KMS-11 (cell line): ENCODE measurements around the gene CAMK4.

ENCODE experiments used
- H2AFZ ChIP-seq: fragments of 200-600 bp; sonication (generic); 2 replicates; pipeline ENCODE4 v1.6.1; 2016; ENCODE audit warnings: antibody characterized with exemption, mixed run types, low read depth
- H3K27ac ChIP-seq: fragments of 200-600 bp; sonication (generic); 2 replicates; pipeline ENCODE4 v1.6.1; 2016; ENCODE audit warnings: mild to moderate bottlenecking, mixed run types
- H3K27me3 ChIP-seq: fragments of 200-600 bp; sonication (generic); 2 replicates; pipeline ENCODE4 v1.6.1; 2017; ENCODE audit warnings: mild to moderate bottlenecking, low read depth, mixed run types, moderate library complexity; ENCODE audit not compliant: insufficient read depth
- H3K36me3 ChIP-seq: fragments of 200-600 bp; sonication (generic); 2 replicates; pipeline ENCODE4 v1.6.1; 2017; ENCODE audit warnings: mild to moderate bottlenecking, mixed run types; ENCODE audit not compliant: insufficient read depth
- H3K4me1 ChIP-seq: fragments of 200-600 bp; sonication (generic); 2 replicates; pipeline ENCODE4 v1.6.1; 2016; ENCODE audit warnings: mild to moderate bottlenecking, low read depth, mixed run types; ENCODE audit not compliant: poor library complexity, severe bottlenecking
- H3K4me2 ChIP-seq: fragments of 200-600 bp; sonication (generic); 2 replicates; pipeline ENCODE4 v1.7.0; 2016; ENCODE audit warnings: mild to moderate bottlenecking, mixed run types
- H3K4me3 ChIP-seq: fragments of 200-600 bp; sonication (generic); IDR thresholded peaks from 2 replicates; pipeline ENCODE4 v1.6.1; 2017; ENCODE audit warnings: low read depth, low read length, mixed read lengths; ENCODE audit not compliant: insufficient read depth
- H3K79me2 ChIP-seq: fragments of 200-600 bp; sonication (generic); 2 replicates; pipeline ENCODE4 v1.6.1; 2016; ENCODE audit warnings: low read depth, mixed run types; ENCODE audit not compliant: insufficient read depth
- H3K9ac ChIP-seq: fragments of 200-600 bp; sonication (generic); 2 replicates; pipeline ENCODE4 v1.6.1; 2016; ENCODE audit warnings: mild to moderate bottlenecking, mixed run types
- H4K20me1 ChIP-seq: fragments of 200-600 bp; sonication (generic); 2 replicates; pipeline ENCODE4 v1.6.1; 2016; ENCODE audit warnings: mild to moderate bottlenecking, mixed run types; ENCODE audit not compliant: insufficient read depth
- TF ChIP-seq, protein P1 (sequence below): fragments of 200-600 bp; sonication (generic); conservative IDR thresholded peaks from 2 replicates; pipeline ENCODE4 v1.6.1; 2017; ENCODE audit warnings: low read depth, mild to moderate bottlenecking, antibody characterized with exemption, low read length, moderate library complexity, mixed read lengths

CAMK4 gene

DNA sequence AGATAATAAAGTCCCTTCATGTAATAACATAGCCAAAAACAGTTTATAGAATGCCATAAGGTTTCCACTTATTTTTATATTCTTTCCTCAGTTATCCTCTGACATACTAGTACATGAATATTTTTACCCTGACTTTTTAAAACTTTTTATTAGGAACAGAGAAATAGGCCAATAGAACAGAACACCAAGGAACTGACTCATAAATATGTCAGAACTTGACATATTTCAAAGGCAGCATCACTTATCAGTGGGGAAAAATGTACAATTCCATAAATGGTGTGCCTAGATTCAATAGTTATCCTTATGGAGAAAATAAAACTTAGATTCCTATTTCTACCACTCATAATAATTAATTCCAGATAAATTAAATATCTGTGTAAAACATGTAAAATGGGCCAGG, 278.8 kb downstream of the CAMK4 start:
- TF ChIP-seq, protein P1, sequence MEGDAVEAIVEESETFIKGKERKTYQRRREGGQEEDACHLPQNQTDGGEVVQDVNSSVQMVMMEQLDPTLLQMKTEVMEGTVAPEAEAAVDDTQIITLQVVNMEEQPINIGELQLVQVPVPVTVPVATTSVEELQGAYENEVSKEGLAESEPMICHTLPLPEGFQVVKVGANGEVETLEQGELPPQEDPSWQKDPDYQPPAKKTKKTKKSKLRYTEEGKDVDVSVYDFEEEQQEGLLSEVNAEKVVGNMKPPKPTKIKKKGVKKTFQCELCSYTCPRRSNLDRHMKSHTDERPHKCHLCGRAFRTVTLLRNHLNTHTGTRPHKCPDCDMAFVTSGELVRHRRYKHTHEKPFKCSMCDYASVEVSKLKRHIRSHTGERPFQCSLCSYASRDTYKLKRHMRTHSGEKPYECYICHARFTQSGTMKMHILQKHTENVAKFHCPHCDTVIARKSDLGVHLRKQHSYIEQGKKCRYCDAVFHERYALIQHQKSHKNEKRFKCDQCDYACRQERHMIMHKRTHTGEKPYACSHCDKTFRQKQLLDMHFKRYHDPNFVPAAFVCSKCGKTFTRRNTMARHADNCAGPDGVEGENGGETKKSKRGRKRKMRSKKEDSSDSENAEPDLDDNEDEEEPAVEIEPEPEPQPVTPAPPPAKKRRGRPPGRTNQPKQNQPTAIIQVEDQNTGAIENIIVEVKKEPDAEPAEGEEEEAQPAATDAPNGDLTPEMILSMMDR = no peak
- Histone ChIP-seq H3K36me3 (no peaks in the 10 kb centered on the region; the same call in 1 of the 2 replicates), H3K4me3 (no peak overlapping the region), H3K9ac (no peak overlapping the region), H3K4me1 (peaks cover 10% of the 10 kb centered on the region), H3K27me3 (no peaks in the 10 kb centered on the region), H4K20me1 (no peaks in the 10 kb centered on the region), H3K27ac (no peak overlapping the region), H3K79me2 (no peaks in the 10 kb centered on the region), H2AFZ (no peak overlapping the region), H3K4me2 (no peak overlapping the region)

DNA sequence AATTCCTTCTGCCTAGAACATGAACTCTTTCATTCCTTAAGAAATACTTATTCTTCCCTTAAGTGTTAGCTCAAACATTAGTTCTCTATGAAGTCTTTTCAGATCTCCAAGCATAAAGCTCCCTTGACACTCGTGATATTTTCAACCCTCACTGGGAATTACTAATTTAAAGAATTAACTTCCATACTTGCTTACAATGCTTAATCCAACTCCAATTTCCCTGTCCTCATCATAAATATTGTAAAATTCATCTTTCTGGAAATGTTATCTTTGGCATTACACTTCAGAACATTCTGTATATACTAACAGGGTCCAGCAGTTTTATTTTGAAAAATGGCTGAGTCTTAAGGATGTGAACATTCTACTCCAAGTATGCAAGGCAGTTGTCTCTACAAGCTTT, 280.9 kb downstream of the CAMK4 start:
- Histone ChIP-seq H3K27ac (no peak overlapping the region), H3K79me2 (0 out of 2 replicates have a peak, but pooled peaks cover 10% of the 10 kb centered on the region), H3K4me3 (no peak overlapping the region), H3K4me1 (peaks cover 5% of the 10 kb centered on the region), H3K4me2 (no peak overlapping the region), H3K27me3 (no peaks in the 10 kb centered on the region), H2AFZ (no peak overlapping the region), H4K20me1 (no peaks in the 10 kb centered on the region), H3K9ac (no peak overlapping the region), H3K36me3 (no peaks in the 10 kb centered on the region; the same call in 1 of the 2 replicates)
- TF ChIP-seq, protein P1 = no peak

- Histone ChIP-seq H3K79me2 (0 out of 2 replicates have a peak, but pooled peaks cover 14% of the 10 kb centered on the region), H3K4me1 (peaks cover 20% of the 10 kb centered on the region), H3K27me3 (no peaks in the 10 kb centered on the region), H2AFZ (no peak overlapping the region), H3K9ac (no peak overlapping the region), H4K20me1 (no peaks in the 10 kb centered on the region), H3K4me2 (no peak overlapping the region), H3K36me3 (no peaks in the 10 kb centered on the region), H3K27ac (no peak overlapping the region), H3K4me3 (no peak overlapping the region)
- TF ChIP-seq, protein P1 = no peak
Observed at GRCh38 chr5:111507276-111507675, 283.1 kb downstream of the CAMK4 start.

GRCh38 chr5:111509119-111509518, 284.9 kb downstream of the CAMK4 start:
- Histone ChIP-seq H2AFZ (no peak overlapping the region), H4K20me1 (no peaks in the 10 kb centered on the region), H3K27me3 (no peaks in the 10 kb centered on the region), H3K36me3 (no peaks in the 10 kb centered on the region), H3K79me2 (0 out of 2 replicates have a peak, but pooled peaks cover 14% of the 10 kb centered on the region), H3K4me3 (no peak overlapping the region), H3K9ac (no peak overlapping the region), H3K4me2 (no peak overlapping the region), H3K4me1 (peaks cover 20% of the 10 kb centered on the region), H3K27ac (no peak overlapping the region)
- TF ChIP-seq, protein P1 = no peak
